Bronchial epithelial cell (primary cell): ENCODE results near the gene C17orf67. TPM values are rescaled to one million over a fixed set of nuclear protein-coding genes. Genes with fewer than 3 reads are reported as not detected.

ENCODE experiments used
- DNase-seq: peaks from one replicate; pipeline ENCODE4 v3.0.0-alpha.2; 2010; ENCODE audit warnings: low read depth
- FAIRE-seq: peaks from 2 replicates; lab custom pipeline; 2011; peaks lifted over from hg19 to GRCh38; lab: Jason Lieb, UNC
- H3K27me3 ChIP-seq: 2 replicates; pipeline ENCODE4 v1.5.1; 2011; ENCODE audit warnings: low read length; ENCODE audit not compliant: control insufficient read depth, insufficient read depth
- H3K36me3 ChIP-seq: 2 replicates; pipeline ENCODE4 v1.5.1; 2011; ENCODE audit warnings: low read length; ENCODE audit not compliant: control insufficient read depth, insufficient read depth
- H3K4me3 ChIP-seq: 2 replicates; pipeline ENCODE4 v1.5.1; 2011; ENCODE audit warnings: mild to moderate bottlenecking, low read depth, low read length, control low read depth
- total RNA-seq: library from RNA; depleted of rRNA; stranded (reverse); fragments of >200 nt; gene quantifications from 2 replicates; pipeline ENCODE4 v1.2.1, GENCODE V29; 2014
- TF ChIP-seq, protein P1 (sequence below): IDR thresholded peaks from 2 replicates; pipeline ENCODE4 v1.5.1; 2011; ENCODE audit warnings: mild to moderate bottlenecking, moderate library complexity, low read length, control low read depth, inconsistent platforms; ENCODE audit not compliant: insufficient read depth, severe bottlenecking

Gene C17orf67, protein sequence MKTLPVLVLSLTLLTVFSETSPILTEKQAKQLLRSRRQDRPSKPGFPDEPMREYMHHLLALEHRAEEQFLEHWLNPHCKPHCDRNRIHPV
- 0.26 and 0.64 TPM in 2 replicates for total RNA-seq

GRCh38 chr17:56833809-56834379 is at the start of gene C17orf67, which contains the start of gene DGKE:
Gene C17orf67 (minus strand): TSS chr17:56833920. CDS start chr17:56815810, 18,110 bp downstream.
Gene DGKE (plus strand): TSS chr17:56834151. CDS start chr17:56834796, 645 bp downstream.
- no peak for FAIRE-seq
- TF ChIP-seq, protein P1, sequence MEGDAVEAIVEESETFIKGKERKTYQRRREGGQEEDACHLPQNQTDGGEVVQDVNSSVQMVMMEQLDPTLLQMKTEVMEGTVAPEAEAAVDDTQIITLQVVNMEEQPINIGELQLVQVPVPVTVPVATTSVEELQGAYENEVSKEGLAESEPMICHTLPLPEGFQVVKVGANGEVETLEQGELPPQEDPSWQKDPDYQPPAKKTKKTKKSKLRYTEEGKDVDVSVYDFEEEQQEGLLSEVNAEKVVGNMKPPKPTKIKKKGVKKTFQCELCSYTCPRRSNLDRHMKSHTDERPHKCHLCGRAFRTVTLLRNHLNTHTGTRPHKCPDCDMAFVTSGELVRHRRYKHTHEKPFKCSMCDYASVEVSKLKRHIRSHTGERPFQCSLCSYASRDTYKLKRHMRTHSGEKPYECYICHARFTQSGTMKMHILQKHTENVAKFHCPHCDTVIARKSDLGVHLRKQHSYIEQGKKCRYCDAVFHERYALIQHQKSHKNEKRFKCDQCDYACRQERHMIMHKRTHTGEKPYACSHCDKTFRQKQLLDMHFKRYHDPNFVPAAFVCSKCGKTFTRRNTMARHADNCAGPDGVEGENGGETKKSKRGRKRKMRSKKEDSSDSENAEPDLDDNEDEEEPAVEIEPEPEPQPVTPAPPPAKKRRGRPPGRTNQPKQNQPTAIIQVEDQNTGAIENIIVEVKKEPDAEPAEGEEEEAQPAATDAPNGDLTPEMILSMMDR: no peak

GRCh38 chr17:56881685-56882295 is 48.1 kb upstream of the C17orf67 start:
- TF ChIP-seq, protein P1: no peak
- no peak for FAIRE-seq
- no peak for DNase-seq

More at GRCh38 chr17:56833809-56834379, at the start of gene C17orf67, which contains the start of gene DGKE:
- Histone ChIP-seq H3K4me3 (peak within 1 kb of the TSS; percentile 82), H3K27me3 (no peaks in the 10 kb centered on the region), H3K36me3 (no peaks in the 10 kb centered on the region)
- DNase-seq: peak; percentile 77

DNA sequence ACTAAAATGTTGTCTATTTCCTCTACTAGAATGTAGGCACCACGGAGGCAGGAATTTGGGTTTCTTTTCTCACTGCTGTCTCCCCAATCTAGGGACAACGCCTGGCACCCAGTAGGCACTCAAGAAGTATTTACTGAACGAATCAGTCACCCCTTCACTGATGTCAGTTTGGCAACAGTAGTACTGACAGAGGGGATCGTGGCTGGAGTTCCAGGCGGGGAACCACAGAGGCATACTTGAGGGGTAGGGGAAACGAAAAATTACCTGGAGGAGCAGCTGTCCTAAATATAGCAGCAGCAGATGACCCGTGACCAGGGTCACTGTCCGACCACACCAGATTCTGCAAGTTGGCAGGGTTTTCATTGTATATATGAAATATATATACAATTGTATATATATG is 46.9 kb upstream of the C17orf67 start:
- DNase-seq: no peak
- Histone ChIP-seq H3K4me3 (no peak overlapping the region), H3K36me3 (no peaks in the 10 kb centered on the region), H3K27me3 (no peaks in the 10 kb centered on the region)
- FAIRE-seq: no peak
- TF ChIP-seq, protein P1: no peak

More at GRCh38 chr17:56881685-56882295, 48.1 kb upstream of the C17orf67 start:
- H3K36me3 ChIP-seq: no peaks in the 10 kb centered on the region
- H3K27me3 ChIP-seq: no peaks in the 10 kb centered on the region
- no peak overlapping the region for H3K4me3 ChIP-seq

DNA sequence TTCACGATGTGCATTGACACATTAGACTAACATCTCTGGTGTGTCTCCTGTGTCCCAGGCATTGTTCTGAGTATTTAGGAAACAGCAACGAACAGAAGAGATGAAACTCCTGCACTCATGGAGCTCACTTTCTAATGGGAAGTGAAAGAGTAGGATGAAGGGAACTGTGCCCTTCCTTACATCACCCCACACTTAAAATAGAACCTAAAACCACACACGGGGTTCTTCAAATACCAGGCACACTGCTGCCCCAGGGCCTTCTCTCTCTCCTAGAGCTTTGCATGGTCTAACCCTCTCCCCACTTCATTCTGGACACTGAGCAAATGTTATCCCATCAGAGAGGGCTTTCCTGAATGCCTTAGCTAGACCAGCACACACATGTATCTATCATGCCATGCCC is 46.4 kb upstream of the C17orf67 start:
- Histone ChIP-seq H3K27me3 (no peaks in the 10 kb centered on the region), H3K36me3 (no peaks in the 10 kb centered on the region), H3K4me3 (no peak overlapping the region)
- TF ChIP-seq, protein P1: no peak
- DNase-seq: no peak
- FAIRE-seq: no peak

- TF ChIP-seq, protein P1: no peak
- H3K4me3 ChIP-seq: no peak overlapping the region
- no peaks in the 10 kb centered on the region for H3K36me3 ChIP-seq
- no peak for FAIRE-seq
- no peaks in the 10 kb centered on the region for H3K27me3 ChIP-seq
- no peak for DNase-seq
Measured at GRCh38 chr17:56879280-56879679, 45.6 kb upstream of the C17orf67 start.
